ENCODE data around the gene GPR55.

- TF ChIP-seq CTCF (IDR thresholded peaks at IDR 0.05) (peak; percentile 57), EZH2 (IDR thresholded peaks at IDR 0.05) (no peak), EZH2phosphoT487 (IDR thresholded peaks at IDR 0.05) (no peak)
Observed at GRCh38 chr2:230924470-230925341, at the start of gene GPR55.

All from neural progenitor cell (in vitro differentiated cells).